ENCODE data around the gene MPST. TPM values are rescaled to one million over a fixed set of nuclear protein-coding genes. Genes with fewer than 3 reads are reported as not detected.

MPST gene
- total RNA-seq, 1 donor from 2014 or later: 36.9 TPM

DNA sequence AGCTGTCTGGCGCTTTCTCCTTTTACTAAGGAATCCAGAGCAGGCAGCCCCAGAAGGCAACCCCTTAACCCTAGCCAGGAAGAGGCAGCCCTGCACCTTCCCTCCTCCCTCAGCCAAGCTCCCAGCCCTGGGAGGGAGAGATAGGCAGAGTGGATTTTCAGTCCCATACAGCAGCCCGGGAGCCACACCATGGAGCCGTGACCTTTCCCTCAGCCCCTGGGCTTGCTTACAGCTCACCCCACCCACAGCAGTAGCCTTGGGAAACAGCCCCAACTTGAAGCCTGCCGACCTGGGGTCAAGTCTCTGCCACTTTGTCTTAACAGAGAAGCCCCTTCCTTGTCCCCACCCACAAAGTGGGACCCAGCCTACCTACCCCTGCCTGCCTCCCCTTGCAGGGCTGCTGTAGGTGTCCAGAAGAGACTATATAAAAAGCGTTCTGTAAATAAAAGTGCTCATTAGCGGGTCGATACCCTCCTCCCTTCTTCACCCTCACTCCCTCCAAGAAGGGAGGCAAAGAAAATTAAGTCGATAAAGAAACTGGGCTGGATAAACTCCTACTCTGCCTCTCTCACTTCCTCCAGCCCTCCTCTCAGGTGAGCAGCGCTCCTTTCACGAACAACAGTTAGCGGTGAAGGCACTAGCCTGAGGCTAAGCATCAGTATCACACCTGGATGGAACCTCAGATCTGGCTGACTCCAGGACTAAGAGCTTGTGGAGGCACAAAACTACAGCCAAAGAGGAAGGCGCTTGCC, 4.5 kb upstream of the MPST start:
- no peak overlapping the region for H2AFZ ChIP-seq (replicated peaks)
- no peak overlapping the region for H3K9ac ChIP-seq
- TF ChIP-seq, protein P1, sequence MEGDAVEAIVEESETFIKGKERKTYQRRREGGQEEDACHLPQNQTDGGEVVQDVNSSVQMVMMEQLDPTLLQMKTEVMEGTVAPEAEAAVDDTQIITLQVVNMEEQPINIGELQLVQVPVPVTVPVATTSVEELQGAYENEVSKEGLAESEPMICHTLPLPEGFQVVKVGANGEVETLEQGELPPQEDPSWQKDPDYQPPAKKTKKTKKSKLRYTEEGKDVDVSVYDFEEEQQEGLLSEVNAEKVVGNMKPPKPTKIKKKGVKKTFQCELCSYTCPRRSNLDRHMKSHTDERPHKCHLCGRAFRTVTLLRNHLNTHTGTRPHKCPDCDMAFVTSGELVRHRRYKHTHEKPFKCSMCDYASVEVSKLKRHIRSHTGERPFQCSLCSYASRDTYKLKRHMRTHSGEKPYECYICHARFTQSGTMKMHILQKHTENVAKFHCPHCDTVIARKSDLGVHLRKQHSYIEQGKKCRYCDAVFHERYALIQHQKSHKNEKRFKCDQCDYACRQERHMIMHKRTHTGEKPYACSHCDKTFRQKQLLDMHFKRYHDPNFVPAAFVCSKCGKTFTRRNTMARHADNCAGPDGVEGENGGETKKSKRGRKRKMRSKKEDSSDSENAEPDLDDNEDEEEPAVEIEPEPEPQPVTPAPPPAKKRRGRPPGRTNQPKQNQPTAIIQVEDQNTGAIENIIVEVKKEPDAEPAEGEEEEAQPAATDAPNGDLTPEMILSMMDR (IDR thresholded peaks at IDR 0.05): no peak
- no peak for TF ChIP-seq EZH2 (IDR thresholded peaks at IDR 0.05)
- TF ChIP-seq EZH2phosphoT487 (IDR thresholded peaks at IDR 0.05): no peak
- H3K4me3 ChIP-seq: no peak overlapping the region
- peaks cover 9% of the 10 kb centered on the region for H3K36me3 Mint-ChIP-seq
- peak overlapping the region; percentile 59 for H3K4me3 Mint-ChIP-seq
- H3K79me2 ChIP-seq (ENCODE audit: low read depth): peaks cover 35% of the 10 kb centered on the region
- H3K27me3 Mint-ChIP-seq (ENCODE audit: insufficient read depth, low read depth): peaks cover 8% of the 10 kb centered on the region
- H3K36me3 ChIP-seq: no peaks in the 10 kb centered on the region
- no peaks in the 10 kb centered on the region for H3K9me3 ChIP-seq (ENCODE audit: low read depth)
- H3F3A ChIP-seq (ENCODE audit: low read depth): peaks cover 11% of the 10 kb centered on the region
- H3K27ac Mint-ChIP-seq: peak overlapping the region; percentile 57
- H3K4me1 Mint-ChIP-seq: peaks cover 22% of the 10 kb centered on the region
- peaks cover 17% of the 10 kb centered on the region for H3K4me1 ChIP-seq
- no peak for DNase-seq (ENCODE audit: low spot score)
- H3K4me2 ChIP-seq: no peak overlapping the region
- no peaks in the 10 kb centered on the region for H3K9me3 Mint-ChIP-seq
- H3K27me3 ChIP-seq: no peaks in the 10 kb centered on the region
- peaks cover 64% of the 10 kb centered on the region for H4K20me1 ChIP-seq (ENCODE audit: low read depth)
- no peak overlapping the region for H3K27ac ChIP-seq

DNA sequence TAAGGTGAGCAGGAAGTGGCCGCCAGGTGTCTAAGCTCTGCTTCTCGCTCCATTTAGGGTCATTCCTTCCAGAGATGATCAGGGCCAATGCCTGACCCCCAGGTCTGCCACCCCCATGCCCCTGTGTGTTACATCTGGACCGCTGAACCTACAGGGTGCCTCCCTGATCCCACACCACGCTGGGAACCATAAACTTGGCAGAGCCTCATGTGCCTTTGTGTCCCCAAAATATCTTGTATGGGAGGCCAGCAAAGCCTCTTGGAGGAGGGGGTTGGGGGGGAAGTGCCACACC, 4.0 kb upstream of the MPST start:
- Histone ChIP-seq H3K36me3 (no peaks in the 10 kb centered on the region), H3K27ac (no peak overlapping the region), H3K27me3 (no peaks in the 10 kb centered on the region), H3F3A (ENCODE audit: low read depth) (peaks cover 11% of the 10 kb centered on the region), H3K9me3 (ENCODE audit: low read depth) (no peaks in the 10 kb centered on the region), H3K4me3 (no peak overlapping the region), H3K4me2 (no peak overlapping the region), H4K20me1 (ENCODE audit: low read depth) (peaks cover 64% of the 10 kb centered on the region), H3K79me2 (ENCODE audit: low read depth) (peaks cover 40% of the 10 kb centered on the region), H3K4me1 (peaks cover 20% of the 10 kb centered on the region), H3K9ac (no peak overlapping the region), H2AFZ (replicated peaks) (no peak overlapping the region)
- Mint-ChIP-seq H3K9me3 (no peaks in the 10 kb centered on the region), H3K4me3 (no peak overlapping the region), H3K36me3 (peaks cover 9% of the 10 kb centered on the region), H3K27me3 (ENCODE audit: insufficient read depth, low read depth) (peaks cover 8% of the 10 kb centered on the region), H3K27ac (no peak overlapping the region), H3K4me1 (peaks cover 27% of the 10 kb centered on the region)
- no peak for TF ChIP-seq EZH2 (IDR thresholded peaks at IDR 0.05)
- TF ChIP-seq, protein P1 (IDR thresholded peaks at IDR 0.05): no peak
- TF ChIP-seq EZH2phosphoT487 (IDR thresholded peaks at IDR 0.05): no peak
- DNase-seq (ENCODE audit: low spot score): no peak

DNA sequence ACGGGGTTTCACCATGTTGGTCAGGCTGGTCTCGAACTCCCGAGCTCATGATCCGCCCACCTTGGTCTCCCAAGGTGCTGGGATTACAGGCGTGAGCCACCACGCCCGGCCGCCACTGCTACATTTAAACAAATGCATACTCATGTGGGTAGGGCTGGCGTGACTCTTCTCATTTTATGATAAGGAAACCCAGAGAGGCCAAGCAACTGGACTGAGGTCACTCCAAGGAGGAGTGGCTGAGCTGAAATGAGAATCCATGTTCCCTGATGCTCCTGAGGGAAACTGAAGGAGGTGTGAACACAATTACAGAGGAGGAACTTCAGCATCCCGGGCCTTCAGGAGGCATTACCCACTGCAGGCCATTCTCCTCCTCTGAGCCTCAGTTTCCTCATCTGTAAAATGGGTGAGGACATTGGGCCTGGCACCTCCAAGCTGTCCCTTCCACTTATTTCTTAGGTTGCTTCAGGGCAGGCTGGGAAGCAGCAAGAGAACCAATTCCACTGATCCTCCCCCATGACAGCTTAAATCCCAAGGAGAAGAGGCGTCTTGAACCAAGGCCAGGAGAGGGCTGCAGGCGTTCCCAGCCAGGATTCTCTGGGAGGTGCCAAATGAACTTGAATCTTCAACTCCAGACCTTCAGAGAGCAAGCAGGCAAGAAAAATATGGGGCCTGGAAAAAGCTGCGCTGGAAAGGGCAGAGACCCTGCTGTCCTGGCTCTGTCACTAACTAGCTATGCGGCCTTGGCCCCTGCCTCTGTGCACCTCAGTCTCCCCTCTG, 3.2 kb upstream of the MPST start:
- H3K4me3 Mint-ChIP-seq: peak overlapping the region; percentile 57

More for the DNA sequence above, 3.2 kb upstream of the MPST start:
- H3K27ac ChIP-seq: no peak overlapping the region
- no peaks in the 10 kb centered on the region for H3K27me3 ChIP-seq
- Mint-ChIP-seq H3K27me3 (ENCODE audit: insufficient read depth, low read depth) (peaks cover 9% of the 10 kb centered on the region), H3K27ac (no peak overlapping the region), H3K36me3 (peaks cover 7% of the 10 kb centered on the region), H3K4me1 (peaks cover 31% of the 10 kb centered on the region), H3K9me3 (no peaks in the 10 kb centered on the region)
- H3K79me2 ChIP-seq (ENCODE audit: low read depth): peaks cover 48% of the 10 kb centered on the region
- H2AFZ ChIP-seq (replicated peaks): no peak overlapping the region
- H4K20me1 ChIP-seq (ENCODE audit: low read depth): peaks cover 64% of the 10 kb centered on the region
- no peaks in the 10 kb centered on the region for H3K9me3 ChIP-seq (ENCODE audit: low read depth)
- H3K4me3 ChIP-seq: no peak overlapping the region
- H3K4me1 ChIP-seq: peaks cover 26% of the 10 kb centered on the region
- TF ChIP-seq, protein P1 (IDR thresholded peaks at IDR 0.05): no peak
- TF ChIP-seq EZH2 (IDR thresholded peaks at IDR 0.05) (no peak), EZH2phosphoT487 (IDR thresholded peaks at IDR 0.05) (no peak)
- DNase-seq (ENCODE audit: low spot score): no peak
- H3K4me2 ChIP-seq: no peak overlapping the region
- H3K9ac ChIP-seq: no peak overlapping the region
- H3F3A ChIP-seq (ENCODE audit: low read depth): peaks cover 11% of the 10 kb centered on the region
- H3K36me3 ChIP-seq: no peaks in the 10 kb centered on the region
